ENCODE data around the gene CNR1.

The CNR1 gene

DNA sequence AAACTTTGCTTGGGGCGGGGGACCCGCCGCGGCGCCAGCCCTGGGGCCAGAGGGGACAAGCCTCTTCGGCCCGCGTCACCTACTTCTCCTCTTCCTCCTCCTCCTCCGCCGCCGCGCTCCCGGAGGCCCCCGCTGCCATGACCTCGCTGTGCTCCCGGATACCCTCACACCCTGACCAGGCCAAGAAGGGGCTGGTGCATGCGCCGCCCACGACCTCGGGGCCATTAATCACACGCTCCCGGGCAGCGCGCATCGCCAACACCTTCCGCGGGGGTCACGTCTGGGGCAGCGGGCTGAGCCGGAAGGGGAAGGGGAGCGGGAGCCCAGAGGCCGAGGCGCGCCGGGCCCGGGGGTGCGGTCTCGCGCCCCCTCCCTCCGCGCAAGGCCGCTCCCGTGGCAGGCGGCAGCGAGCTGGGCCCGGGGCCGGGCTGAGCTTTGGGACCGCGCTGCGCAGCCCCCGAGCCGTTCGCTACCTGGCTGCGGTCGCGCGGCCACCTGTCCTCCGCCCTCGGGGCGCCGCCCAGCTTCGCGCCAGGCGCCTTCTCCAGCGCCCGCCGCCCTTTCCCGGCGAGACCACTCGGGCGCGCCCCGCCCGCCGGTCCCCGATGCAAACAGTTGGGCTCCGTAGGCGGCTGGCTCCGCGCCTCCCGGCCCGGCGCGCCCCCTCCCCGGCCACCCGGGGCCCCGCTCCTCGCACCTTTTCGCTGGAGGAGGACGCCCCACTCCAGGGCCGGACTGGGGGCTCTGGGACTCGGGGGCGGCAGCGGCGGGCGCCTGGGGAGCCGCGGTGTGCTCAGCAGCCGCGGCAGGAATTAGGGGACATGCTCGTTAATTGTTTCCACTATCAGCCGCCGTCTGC lies 575 bp upstream of the CNR1 start:
- H3K4me3 ChIP-seq (ENCODE audit: control insufficient read depth, low read depth, low read length) = peak overlapping the region; percentile 51
- no peak for TF ChIP-seq CTCF (conservative IDR thresholded peaks at IDR 0.05; ENCODE audit: control insufficient read depth, insufficient read depth, low read depth, low read length)
- DNase-seq (ENCODE audit: low read depth) = peak; percentile 10

DNA sequence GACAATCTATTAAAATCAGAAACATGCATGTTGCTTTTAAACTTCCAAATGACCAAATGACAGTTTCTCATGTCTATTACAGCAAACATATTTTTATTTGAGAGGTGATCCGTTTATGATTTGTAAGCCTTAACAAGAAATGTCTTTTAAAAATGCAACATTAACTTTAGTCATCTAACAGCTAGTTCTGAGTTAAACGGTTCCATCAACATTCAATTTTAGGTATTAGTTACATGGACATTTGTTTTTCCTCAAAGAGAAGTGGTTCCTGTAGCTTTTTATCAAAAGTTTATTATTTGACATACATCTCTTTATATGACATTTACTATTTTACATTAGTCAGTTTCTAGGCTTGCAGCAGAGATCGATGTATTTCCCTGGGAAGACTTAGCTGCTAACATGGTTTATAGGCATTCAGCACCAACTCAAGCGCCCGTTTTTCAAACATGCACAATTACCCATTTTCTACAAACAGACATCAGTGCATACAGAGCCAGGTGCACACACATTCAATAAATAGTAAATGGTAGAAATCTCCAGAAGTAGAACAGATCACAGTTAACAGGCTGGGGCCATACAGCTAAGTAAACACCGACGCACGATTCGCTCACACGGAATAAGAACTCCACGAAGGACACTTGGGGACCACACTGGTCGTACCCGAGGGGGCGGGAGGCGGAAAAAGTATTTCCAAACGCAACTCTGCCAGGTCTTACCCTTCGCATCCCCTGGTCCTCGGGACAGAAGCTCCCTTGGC lies 882 bp downstream of the CNR1 start:
- peak overlapping the region; percentile 62 for H3K4me3 ChIP-seq (ENCODE audit: control insufficient read depth, low read depth, low read length)
- no peak for DNase-seq (ENCODE audit: low read depth)
- no peak for TF ChIP-seq CTCF (conservative IDR thresholded peaks at IDR 0.05; ENCODE audit: control insufficient read depth, insufficient read depth, low read depth, low read length)

- DNase-seq (ENCODE audit: low read depth) = no peak
- no peak for TF ChIP-seq CTCF (conservative IDR thresholded peaks at IDR 0.05; ENCODE audit: control insufficient read depth, insufficient read depth, low read depth, low read length)
- peak overlapping the region; percentile 28 for H3K4me3 ChIP-seq (ENCODE audit: control insufficient read depth, low read depth, low read length)
These were observed 2.1 kb downstream of the CNR1 start for GRCh38 chr6:88164061-88164460.

GRCh38 chr6:88163616-88164015 lies 2.5 kb downstream of the CNR1 start:
- no peak for DNase-seq (ENCODE audit: low read depth)
- TF ChIP-seq CTCF (conservative IDR thresholded peaks at IDR 0.05; ENCODE audit: control insufficient read depth, insufficient read depth, low read depth, low read length) = no peak
- no peak overlapping the region for H3K4me3 ChIP-seq (ENCODE audit: control insufficient read depth, low read depth, low read length)

DNA sequence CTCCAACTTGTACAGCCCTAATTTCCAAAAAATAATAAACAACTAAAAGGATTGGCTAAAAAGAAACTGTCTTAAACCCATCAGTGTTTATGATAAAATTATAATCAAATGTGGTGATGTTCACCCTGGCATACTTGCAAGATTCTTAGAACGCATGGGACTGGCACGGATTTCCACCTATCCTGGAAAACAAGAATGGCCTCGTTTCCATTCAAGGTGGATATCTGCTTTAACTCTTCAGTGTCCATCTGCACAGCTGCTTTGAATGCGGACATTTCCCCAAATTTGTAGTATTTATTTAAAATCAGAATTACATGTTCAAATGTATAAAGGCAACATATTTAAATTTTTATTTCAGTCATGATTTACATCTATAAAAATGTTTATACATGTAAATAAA lies 4.2 kb downstream of the CNR1 start:
- H3K4me3 ChIP-seq (ENCODE audit: control insufficient read depth, low read depth, low read length) = no peak overlapping the region
- DNase-seq (ENCODE audit: low read depth) = no peak
- TF ChIP-seq CTCF (conservative IDR thresholded peaks at IDR 0.05; ENCODE audit: control insufficient read depth, insufficient read depth, low read depth, low read length) = no peak

GRCh38 chr6:88157106-88157505 lies 9.0 kb downstream of the CNR1 start:
- no peak for TF ChIP-seq CTCF (conservative IDR thresholded peaks at IDR 0.05; ENCODE audit: control insufficient read depth, insufficient read depth, low read depth, low read length)
- no peak overlapping the region for H3K4me3 ChIP-seq (ENCODE audit: control insufficient read depth, low read depth, low read length)
- DNase-seq (ENCODE audit: low read depth) = peak; percentile 21

Data from fibroblast of mammary gland (primary cell).